Common myeloid progenitor, CD34-positive (primary cell): ENCODE data around the gene SLC25A45.
"Not testable (repeated sequence)": the region's sequence is repeated elsewhere in the genome, so short reads cannot be mapped to it uniquely, and the experiment has no call there.

Experiments used
- CTCF ChIA-PET: fragments of 350-600 bp; sonication (Branson Sonifier 250); formaldehyde crosslinking; loops from one replicate; lab custom pipeline; 2021; ENCODE audit warnings: antibody characterized with exemption; lab: Charles Lee
- POLR2A ChIA-PET: fragments of 350-600 bp; sonication (Branson Sonifier 250); formaldehyde crosslinking; loops from one replicate; lab custom pipeline; 2021; ENCODE audit warnings: antibody characterized with exemption; lab: Charles Lee
- DNase-seq, 3 donors: peaks; one replicate each; pipeline versions ENCODE4 v3.0.0 to v3.0.0-alpha.2; 2013
- H3K27ac ChIP-seq, 2 experiments: 1 replicate in 1 of 2; 2 replicates in 1 of 2; pipeline ENCODE4 v1.7.0; 2013; ENCODE audit warnings: inconsistent platforms in 2 of 2, low read length in 2 of 2, mild to moderate bottlenecking in 2 of 2, low read depth in 1 of 2, moderate library complexity in 1 of 2; ENCODE audit not compliant: severe bottlenecking in 2 of 2, insufficient read depth in 1 of 2, poor library complexity in 1 of 2
- H3K27me3 ChIP-seq, 5 experiments: replicated peaks in 2 of 5; 1 replicate in 3 of 5; 2 replicates in 2 of 5; pipeline versions ENCODE4 v1.6.1 to v1.7.0; 2013; ENCODE audit warnings: low read length in 4 of 5, mild to moderate bottlenecking in 2 of 5, moderate library complexity in 2 of 5, inconsistent platforms in 1 of 5; ENCODE audit not compliant: insufficient read depth in 5 of 5, control insufficient read depth in 4 of 5
- H3K36me3 ChIP-seq, 4 experiments: 1 replicate in 2 of 4; 2 replicates in 2 of 4; pipeline versions ENCODE4 v1.6.1 to v1.7.0; 2013; ENCODE audit warnings: low read length in 3 of 4, control low read depth in 1 of 4, mild to moderate bottlenecking in 1 of 4; ENCODE audit not compliant: control insufficient read depth in 4 of 4, insufficient read depth in 4 of 4
- H3K4me1 ChIP-seq, 4 experiments: 1 replicate in 3 of 4; 2 replicates in 1 of 4; pipeline versions ENCODE4 v1.6.1 to v1.7.1; 2013; ENCODE audit warnings: low read length in 3 of 4, mild to moderate bottlenecking in 3 of 4, control low read depth in 1 of 4, inconsistent platforms in 1 of 4, moderate library complexity in 1 of 4; ENCODE audit not compliant: control insufficient read depth in 4 of 4, insufficient read depth in 4 of 4; ENCODE audit errors: control extremely low read depth in 1 of 4
- H3K4me3 ChIP-seq, 7 experiments: 1 replicate in 4 of 7; 2 replicates in 3 of 7; pipeline versions ENCODE4 v1.5.1 to v1.7.0; 2013; ENCODE audit warnings: mild to moderate bottlenecking in 7 of 7, low read length in 6 of 7, moderate library complexity in 6 of 7, inconsistent platforms in 2 of 7, low read depth in 2 of 7, control low read depth in 1 of 7; ENCODE audit not compliant: insufficient read depth in 4 of 7, control insufficient read depth in 1 of 7; ENCODE audit errors: extremely low read depth in 1 of 7
- H3K9me3 ChIP-seq, 5 experiments: 1 replicate in 4 of 5; 2 replicates in 1 of 5; pipeline versions ENCODE4 v1.6.1 to v1.7.1; 2013; ENCODE audit warnings: low read length in 4 of 5, mild to moderate bottlenecking in 2 of 5, inconsistent platforms in 1 of 5, low read depth in 1 of 5, moderate library complexity in 1 of 5; ENCODE audit not compliant: control insufficient read depth in 4 of 5, insufficient read depth in 2 of 5; ENCODE audit errors: control extremely low read depth in 1 of 5
- WGBS: methylation state at CpG from one replicate; pipeline ENCODE4 v1.1.5; 2013; ENCODE audit not compliant: insufficient coverage; 5-methylcytosine and 5-hydroxymethylcytosine counted together

The SLC25A45 gene

GRCh38 chr11:65416841-65417701 is 34.6 kb upstream of the SLC25A45 start:
- Histone ChIP-seq H3K27me3 (no peaks in the 10 kb centered on the region), H3K9me3 (no peaks in the 10 kb centered on the region), H3K4me3 (peak overlapping the region in 6 of 7 experiments; percentile 20 to 99 (median 70)), H3K36me3 (peaks cover 0 to 13% (median 7%) of the 10 kb centered on the region in 4 experiments), H3K4me1 (peaks cover 9 to 66% (median 64%) of the 10 kb centered on the region in 4 experiments), H3K27ac (peak overlapping the region; percentile 99 to 100)
- CTCF ChIA-PET = interaction anchor here (0.6 to 8.8 kb wide), 29 partner anchors 9 to 100 kb away, joined by 3 to 85 read pairs (median 5); partner anchors contain the start of genes FRMD8, MALAT1, SLC25A45 and TIGD3
- POLR2A ChIA-PET = interaction anchor here (0.6 to 17.4 kb wide), 9 partner anchors 9 to 86 kb away, joined by 3 to 747 read pairs (median 4); partner anchors contain the start of genes MALAT1, NEAT1 and SLC25A45
- WGBS = 22% methylated on average over 10 of the region's 14 CpGs
- DNase-seq = peak in 1 of 3 donors; percentile 50

GRCh38 chr11:65416341-65416824 is 33.9 kb upstream of the SLC25A45 start:
- POLR2A ChIA-PET = interaction anchor here (0.6 to 17.4 kb wide), 9 partner anchors 9 to 87 kb away, joined by 3 to 747 read pairs (median 4); partner anchors contain the start of genes MALAT1, NEAT1 and SLC25A45
- H3K36me3 ChIP-seq = peaks cover 0 to 20% (median 13%) of the 10 kb centered on the region in 4 experiments

GRCh38 chr11:65415499-65416340 is 33.3 kb upstream of the SLC25A45 start:
- no peak for DNase-seq
- Histone ChIP-seq H3K27ac (peak overlapping the region in 1 of 2 experiments; percentile 100), H3K9me3 (no peaks in the 10 kb centered on the region), H3K27me3 (no peaks in the 10 kb centered on the region), H3K4me1 (peaks cover 9 to 53% (median 51%) of the 10 kb centered on the region in 4 experiments), H3K4me3 (peak overlapping the region in 6 of 7 experiments; percentile 47 to 99 (median 70)), H3K36me3 (peaks cover 0 to 26% (median 19%) of the 10 kb centered on the region in 4 experiments)
- 79% methylated on average over 10 of the region's 11 CpGs for WGBS
- ChIA-PET POLR2A (interaction anchor here (0.6 to 17.4 kb wide), 11 partner anchors 9 to 88 kb away, joined by 3 to 747 read pairs (median 4); partner anchors contain the start of genes MALAT1, NEAT1 and SLC25A45), CTCF (interaction anchor here (0.7 to 8.8 kb wide), 27 partner anchors 10 to 93 kb away, joined by 3 to 85 read pairs (median 7); partner anchors contain the start of genes FRMD8, MALAT1 and SLC25A45)

More at GRCh38 chr11:65416341-65416824, 33.9 kb upstream of the SLC25A45 start:
- peak overlapping the region; percentile 18 to 99 (median 64) for H3K4me3 ChIP-seq
- WGBS = 3% methylated on average over 17 of the region's 18 CpGs
- H3K4me1 ChIP-seq = peaks cover 9 to 60% (median 58%) of the 10 kb centered on the region in 4 experiments
- H3K9me3 ChIP-seq = no peaks in the 10 kb centered on the region
- DNase-seq = peak; percentile 78 to 88 (median 86)
- peak overlapping the region in 1 of 2 experiments; percentile 100 for H3K27ac ChIP-seq
- H3K27me3 ChIP-seq = no peaks in the 10 kb centered on the region
- CTCF ChIA-PET = interaction anchor here (0.6 to 8.8 kb wide), 29 partner anchors 9 to 100 kb away, joined by 3 to 85 read pairs (median 7); partner anchors contain the start of genes FRMD8, MALAT1 and SLC25A45

GRCh38 chr11:65414776-65415498 is 32.5 kb upstream of the SLC25A45 start:
- no peak overlapping the region for H3K27ac ChIP-seq
- no peak overlapping the region for H3K4me3 ChIP-seq
- no peak for DNase-seq
- no peaks in the 10 kb centered on the region for H3K27me3 ChIP-seq
- peaks cover 0 to 28% (median 22%) of the 10 kb centered on the region in 4 experiments for H3K36me3 ChIP-seq
- POLR2A ChIA-PET = interaction anchor here (1.3 to 17.4 kb wide), 4 partner anchors 11 to 89 kb away, joined by 4 to 747 read pairs (median 31); partner anchors contain the start of genes MALAT1 and NEAT1
- H3K9me3 ChIP-seq = no peaks in the 10 kb centered on the region
- CTCF ChIA-PET = interaction anchor here (0.7 to 8.8 kb wide), 20 partner anchors 11 to 94 kb away, joined by 3 to 85 read pairs (median 7); partner anchors contain the start of genes DPF2, FRMD8, MALAT1 and SLC25A45
- WGBS = 100% methylated on average over 11 of the region's 11 CpGs
- peaks cover 5 to 46% (median 43%) of the 10 kb centered on the region in 4 experiments for H3K4me1 ChIP-seq

- Histone ChIP-seq H3K36me3 (peaks cover 7 to 46% (median 33%) of the 10 kb centered on the region in 4 experiments), H3K4me1 (peaks cover 5 to 28% (median 26%) of the 10 kb centered on the region in 4 experiments)
- not testable (repeated sequence) for H3K27me3 ChIP-seq, H3K9me3 ChIP-seq, DNase-seq, H3K4me3 ChIP-seq, H3K27ac ChIP-seq
- WGBS = 98% methylated on average over 11 of the region's 15 CpGs
- ChIA-PET CTCF (interaction anchor here (0.8 to 8.8 kb wide), 8 partner anchors 9 to 95 kb away, joined by 3 to 77 read pairs (median 4); no protein-coding TSS in a partner anchor), POLR2A (interaction anchor here (0.8 to 2.5 kb wide), 3 partner anchors 8 to 35 kb away, joined by 3 to 5 read pairs (median 3); partner anchors contain the start of gene NEAT1)
Observed at GRCh38 chr11:65413077-65413664, 30.7 kb upstream of the SLC25A45 start.
